Mesenchymal stem cell (in vitro differentiated cells and primary cell): ENCODE results near the gene LIPI.

Experiments
- DNase-seq: peaks from one replicate; pipeline ENCODE4 v3.0.0-alpha.2; 2013
- H2AFZ ChIP-seq: one replicate; pipeline ENCODE4 v1.6.1; 2013; ENCODE audit warnings: low read depth, mild to moderate bottlenecking, control low read depth, inconsistent platforms, low read length, moderate library complexity
- H2AK5ac ChIP-seq: 2 replicates; pipeline ENCODE4 v1.6.1; 2013; ENCODE audit warnings: low read length, moderate library complexity, mild to moderate bottlenecking, inconsistent platforms; ENCODE audit not compliant: severe bottlenecking
- H2BK120ac ChIP-seq: one replicate; pipeline ENCODE4 v1.6.1; 2013; ENCODE audit warnings: low read depth, mild to moderate bottlenecking, inconsistent platforms, low read length, moderate library complexity
- H2BK12ac ChIP-seq, 2 experiments: one replicate each; pipeline ENCODE4 v1.6.1; 2013; ENCODE audit warnings: inconsistent platforms in 2 of 2, low read length in 2 of 2, mild to moderate bottlenecking in 2 of 2, moderate library complexity in 2 of 2, control low read depth in 1 of 2
- H2BK15ac ChIP-seq: one replicate; pipeline ENCODE4 v1.6.1; 2013; ENCODE audit warnings: mild to moderate bottlenecking, low read depth, inconsistent platforms; ENCODE audit not compliant: poor library complexity, severe bottlenecking
- H2BK5ac ChIP-seq: 2 replicates; pipeline ENCODE4 v1.6.1; 2013; ENCODE audit warnings: low read depth, mild to moderate bottlenecking, low read length, control low read depth, inconsistent platforms; ENCODE audit not compliant: poor library complexity, severe bottlenecking
- H3K14ac ChIP-seq, 2 experiments: one replicate each; pipeline ENCODE4 v1.6.1; 2013; ENCODE audit warnings: inconsistent platforms in 2 of 2, low read length in 2 of 2, control low read depth in 1 of 2, mild to moderate bottlenecking in 1 of 2, moderate library complexity in 1 of 2
- H3K18ac ChIP-seq, 2 experiments: one replicate each; pipeline ENCODE4 v1.6.1; 2013; ENCODE audit warnings: inconsistent platforms in 2 of 2, low read length in 2 of 2, control low read depth in 1 of 2, low read depth in 1 of 2, mild to moderate bottlenecking in 1 of 2
- H3K23ac ChIP-seq, 2 experiments: one replicate each; pipeline ENCODE4 v1.6.1; 2013; ENCODE audit warnings: inconsistent platforms in 2 of 2, low read length in 2 of 2, mild to moderate bottlenecking in 2 of 2, moderate library complexity in 2 of 2, control low read depth in 1 of 2
- H3K27ac ChIP-seq: 2 replicates; pipeline ENCODE4 v1.5.1; 2013; ENCODE audit warnings: mild to moderate bottlenecking, moderate library complexity, low read length, control low read depth, inconsistent platforms; ENCODE audit not compliant: poor library complexity, severe bottlenecking
- H3K27me3 ChIP-seq, 2 experiments: 2 replicates each; pipeline versions ENCODE4 v1.6.1 to v1.7.0; 2013; ENCODE audit warnings: low read length in 2 of 2, mild to moderate bottlenecking in 2 of 2, moderate library complexity in 2 of 2, control low read depth in 1 of 2, inconsistent platforms in 1 of 2; ENCODE audit not compliant: control insufficient read depth in 1 of 2, insufficient read depth in 1 of 2
- H3K36me3 ChIP-seq, 2 experiments: 2 replicates each; pipeline versions ENCODE4 v1.6.1 to v1.7.0; 2013; ENCODE audit warnings: low read length in 2 of 2, control low read depth in 1 of 2, inconsistent platforms in 1 of 2, low read depth in 1 of 2, mild to moderate bottlenecking in 1 of 2; ENCODE audit not compliant: insufficient read depth in 2 of 2, control insufficient read depth in 1 of 2
- H3K4ac ChIP-seq, 2 experiments: one replicate each; pipeline ENCODE4 v1.6.1; 2013; ENCODE audit warnings: inconsistent platforms in 2 of 2, low read length in 2 of 2, mild to moderate bottlenecking in 2 of 2, moderate library complexity in 2 of 2, control low read depth in 1 of 2, low read depth in 1 of 2
- H3K4me1 ChIP-seq: 2 replicates; pipeline ENCODE4 v1.6.1; 2013; ENCODE audit warnings: low read depth, low read length, control low read depth; ENCODE audit not compliant: control insufficient read depth, insufficient read depth
- H3K4me2 ChIP-seq: 2 replicates; pipeline ENCODE4 v1.6.1; 2013; ENCODE audit warnings: low read length, mild to moderate bottlenecking, inconsistent platforms; ENCODE audit not compliant: poor library complexity, severe bottlenecking
- H3K4me3 ChIP-seq, 2 experiments: 2 replicates each; pipeline versions ENCODE4 v1.5.1 to v1.7.0; 2013; ENCODE audit warnings: low read length in 2 of 2, mild to moderate bottlenecking in 2 of 2, control low read depth in 1 of 2, low read depth in 1 of 2; ENCODE audit not compliant: insufficient read depth in 1 of 2
- H3K79me1 ChIP-seq: replicated peaks from 2 replicates; pipeline ENCODE4 v1.6.1; 2013; ENCODE audit warnings: mild to moderate bottlenecking, control low read depth, low read length, inconsistent platforms; ENCODE audit not compliant: poor library complexity, severe bottlenecking
- H3K9ac ChIP-seq: 2 replicates; pipeline ENCODE4 v1.7.0; 2013; ENCODE audit warnings: mild to moderate bottlenecking, low read length, moderate library complexity
- H3K9me3 ChIP-seq: 2 replicates; pipeline ENCODE4 v1.7.0; 2013; ENCODE audit warnings: mild to moderate bottlenecking, low read length; ENCODE audit not compliant: control insufficient read depth
- H4K8ac ChIP-seq: one replicate; pipeline ENCODE4 v1.6.1; 2013; ENCODE audit warnings: inconsistent platforms, mild to moderate bottlenecking, low read length, moderate library complexity
- H4K91ac ChIP-seq: one replicate; pipeline ENCODE4 v1.6.1; 2013; ENCODE audit warnings: mild to moderate bottlenecking, low read length, inconsistent platforms
- WGBS: methylation state at CpG from one replicate; pipeline ENCODE4 v1.1.7; 2013; ENCODE audit warnings: mixed read lengths; 5-methylcytosine and 5-hydroxymethylcytosine counted together

The LIPI gene

GRCh38 chr21:14229399-14229798 lies 18.6 kb upstream of the LIPI start:
- H3K9me3 ChIP-seq = peaks cover 3% of the 10 kb centered on the region

GRCh38 chr21:14223365-14223764 lies 12.6 kb upstream of the LIPI start:
- Histone ChIP-seq H4K91ac (no peak overlapping the region), H3K23ac (no peak overlapping the region), H3K27ac (no peak overlapping the region), H3K18ac (no peak overlapping the region), H3K79me1 (no peaks in the 10 kb centered on the region), H4K8ac (no peak overlapping the region), H3K27me3 (no peaks in the 10 kb centered on the region), H3K4ac (no peak overlapping the region), H2BK120ac (no peak overlapping the region), H3K4me3 (no peak overlapping the region), H2AK5ac (no peak overlapping the region), H2AFZ (no peak overlapping the region), H2BK12ac (no peak overlapping the region), H3K14ac (no peak overlapping the region), H3K9me3 (no peaks in the 10 kb centered on the region), H3K4me2 (no peak overlapping the region), H3K4me1 (no peaks in the 10 kb centered on the region), H2BK5ac (no peak overlapping the region), H3K9ac (no peak overlapping the region), H3K36me3 (no peaks in the 10 kb centered on the region), H2BK15ac (no peak overlapping the region)
- DNase-seq = no peak
- WGBS = no CpG with 5 or more reads among the region's 1 CpG

More at GRCh38 chr21:14229399-14229798, 18.6 kb upstream of the LIPI start:
- Histone ChIP-seq H3K23ac (no peak overlapping the region), H3K9ac (no peak overlapping the region), H3K14ac (no peak overlapping the region), H3K79me1 (no peaks in the 10 kb centered on the region), H3K4me3 (no peak overlapping the region), H2BK120ac (no peak overlapping the region), H2BK5ac (no peak overlapping the region), H3K36me3 (no peaks in the 10 kb centered on the region), H3K4ac (no peak overlapping the region), H3K27me3 (no peaks in the 10 kb centered on the region), H2BK15ac (no peak overlapping the region), H3K4me2 (no peak overlapping the region), H2AK5ac (no peak overlapping the region), H4K91ac (no peak overlapping the region), H4K8ac (no peak overlapping the region), H2AFZ (no peak overlapping the region), H3K18ac (no peak overlapping the region), H2BK12ac (no peak overlapping the region), H3K27ac (no peak overlapping the region), H3K4me1 (no peaks in the 10 kb centered on the region)
- no peak for DNase-seq
- 57% methylated on average over 1 of the region's 1 CpG for WGBS

GRCh38 chr21:14215971-14216641 lies 5.4 kb upstream of the LIPI start, which contains the start of gene RBM11:
Gene RBM11 (plus strand): TSS chr21:14216157. CDS start chr21:14216187, 30 bp downstream.
- peaks cover 0 to 12% of the 10 kb centered on the region in 2 experiments for H3K27me3 ChIP-seq
- H3K79me1 ChIP-seq = no peaks in the 10 kb centered on the region
- no peak within 1 kb of the TSS for H3K23ac ChIP-seq
- H3K4ac ChIP-seq = no peak within 1 kb of the TSS
- H2BK12ac ChIP-seq = no peak within 1 kb of the TSS
- H2AK5ac ChIP-seq = no peak within 1 kb of the TSS
- H3K18ac ChIP-seq = no peak within 1 kb of the TSS
- H3K14ac ChIP-seq = no peak within 1 kb of the TSS
- H2BK15ac ChIP-seq = no peak within 1 kb of the TSS
- peak within 1 kb of the TSS; percentile 72 for H2AFZ ChIP-seq
- no peak within 1 kb of the TSS for H2BK120ac ChIP-seq
- peak; percentile 54 for DNase-seq
- H3K27ac ChIP-seq = no peak within 1 kb of the TSS
- H3K4me3 ChIP-seq = peak within 1 kb of the TSS; percentile 69 to 79
- H2BK5ac ChIP-seq = no peak within 1 kb of the TSS
- H4K91ac ChIP-seq = no peak within 1 kb of the TSS
- under 1% methylated on average over 50 of the region's 55 CpGs for WGBS
- H3K4me1 ChIP-seq = peaks cover 7% of the 10 kb centered on the region
- H3K9me3 ChIP-seq = no peaks in the 10 kb centered on the region
- peak within 1 kb of the TSS; percentile 67 for H3K9ac ChIP-seq
- H3K4me2 ChIP-seq = peak within 1 kb of the TSS; percentile 95
- H4K8ac ChIP-seq = no peak within 1 kb of the TSS
- H3K36me3 ChIP-seq = no peaks in the 10 kb centered on the region

GRCh38 chr21:14213164-14213563 lies 2.4 kb upstream of the LIPI start:
- no peak overlapping the region for H4K91ac ChIP-seq
- H2BK120ac ChIP-seq = no peak overlapping the region

More at GRCh38 chr21:14213164-14213563, 2.4 kb upstream of the LIPI start:
- Histone ChIP-seq H3K4me1 (peaks cover 7% of the 10 kb centered on the region), H3K18ac (no peak overlapping the region), H2BK5ac (no peak overlapping the region), H2BK12ac (no peak overlapping the region), H3K4me3 (no peak overlapping the region), H3K27me3 (peaks cover 0 to 12% of the 10 kb centered on the region in 2 experiments), H3K23ac (no peak overlapping the region), H3K4ac (no peak overlapping the region), H3K9ac (no peak overlapping the region), H3K14ac (no peak overlapping the region), H2BK15ac (no peak overlapping the region), H3K79me1 (no peaks in the 10 kb centered on the region), H3K27ac (no peak overlapping the region), H3K9me3 (no peaks in the 10 kb centered on the region), H3K4me2 (no peak overlapping the region), H4K8ac (no peak overlapping the region), H2AK5ac (no peak overlapping the region), H2AFZ (no peak overlapping the region), H3K36me3 (no peaks in the 10 kb centered on the region)
- no peak for DNase-seq
